Measurements from ENCODE around the gene GUCA1A. TPM values are rescaled to one million over a fixed set of nuclear protein-coding genes. Genes with fewer than 3 reads are reported as not detected.

Gene GUCA1A
- total and polyA plus RNA-seq, 2 of the 4 experiments (the other 2 are of a cell fraction), result 0.18 to 0.32 TPM

DNA sequence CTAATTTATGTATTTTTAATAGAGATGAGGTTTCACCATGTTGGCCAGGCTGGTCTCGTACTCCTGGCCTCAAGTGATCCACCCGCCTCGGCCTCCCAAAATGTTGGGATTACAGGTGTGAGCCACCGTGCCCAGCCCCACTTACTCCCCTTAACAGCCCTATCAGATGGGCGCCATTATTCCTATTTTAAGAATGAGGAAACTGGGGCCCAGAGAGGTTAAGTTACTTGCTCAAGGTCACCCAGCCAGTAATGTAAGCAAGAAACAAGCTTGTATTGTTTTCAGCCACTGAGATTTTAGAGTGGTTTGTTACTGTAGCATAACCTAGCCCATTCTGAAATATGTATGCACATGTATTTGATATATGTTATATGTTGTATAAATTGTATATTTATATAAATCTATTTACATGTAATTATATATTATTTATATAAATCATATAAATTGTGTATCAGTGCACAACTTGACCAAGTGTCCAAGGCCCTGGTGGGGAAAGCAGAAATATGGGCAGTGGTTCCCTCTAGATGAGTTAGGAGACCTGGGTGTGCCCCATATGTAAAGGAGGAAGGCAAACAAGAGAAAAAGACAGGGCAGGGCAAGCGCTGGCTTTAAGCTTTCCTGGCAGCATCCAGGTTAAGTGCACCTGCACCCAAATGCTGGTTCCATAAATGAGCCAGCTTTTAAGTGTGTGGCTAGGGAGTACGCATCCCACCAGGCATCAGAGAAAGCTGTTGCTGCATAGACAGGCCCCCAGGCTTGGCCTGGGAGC is 1.2 kb upstream of the GUCA1A start:
- H3K36me3 ChIP-seq (ENCODE audit: control insufficient read depth, insufficient read depth, low read length), result no peaks in the 10 kb centered on the region
- H2BK15ac ChIP-seq (ENCODE audit: low read depth, low read length), result no peak overlapping the region
- no peak overlapping the region for H3K27ac ChIP-seq (ENCODE audit: insufficient read depth, low read length)
- POLR2A ChIA-PET (ENCODE audit: unreplicated experiment), result no interaction called here
- intact Hi-C loops (cut with micrococcal nuclease), result no loop called here
- H2AK9ac ChIP-seq (replicated peaks; ENCODE audit: low read depth, low read length, poor library complexity), result no peak overlapping the region
- ATAC-seq (ENCODE audit: low read depth) (no peak), DNase-seq (no peak)
- no peaks in the 10 kb centered on the region for H3K4me1 ChIP-seq (ENCODE audit: control insufficient read depth, insufficient read depth, low read length)
- H4K5ac ChIP-seq (ENCODE audit: low read depth, low read length), result no peak overlapping the region
- H3K79me1 ChIP-seq (ENCODE audit: low read depth in 1 of 2, low read length in 2 of 2), result no peaks in the 10 kb centered on the region
- H3K14ac ChIP-seq (replicated peaks; ENCODE audit: low read depth, low read length), result no peak overlapping the region
- no peak overlapping the region for H4K91ac ChIP-seq (ENCODE audit: insufficient read depth, low read depth, low read length)
- TF ChIP-seq RCOR1 (IDR thresholded peaks at IDR 0.05; ENCODE audit: insufficient replicate concordance, low read length) (no peak), RAD21 (IDR thresholded peaks at IDR 0.05; ENCODE audit: low read length) (no peak), CEBPB (IDR thresholded peaks at IDR 0.05; ENCODE audit: low read depth, low read length) (no peak), MAZ (IDR thresholded peaks at IDR 0.05; ENCODE audit: borderline replicate concordance, low read depth, low read length) (no peak), NFE2L2 (IDR thresholded peaks at IDR 0.05; ENCODE audit: low read depth, low read length) (no peak), FOS (IDR thresholded peaks at IDR 0.05; ENCODE audit: low read depth, low read length) (no peak), SMC3 (IDR thresholded peaks at IDR 0.05; ENCODE audit: low read depth, low read length) (no peak), CHD1 (IDR thresholded peaks at IDR 0.05; ENCODE audit: low read depth, low read length) (no peak), POLR2A (IDR thresholded peaks at IDR 0.05; ENCODE audit: low read depth, low read length) (no peak), BHLHE40 (IDR thresholded peaks at IDR 0.05; ENCODE audit: low read depth, low read length) (no peak), MXI1 (IDR thresholded peaks at IDR 0.05; ENCODE audit: borderline replicate concordance, low read depth, low read length) (no peak), RFX5 (IDR thresholded peaks at IDR 0.05; ENCODE audit: low read depth, low read length) (no peak), MAFK (IDR thresholded peaks at IDR 0.05; ENCODE audit: low read depth, low read length) (no peak)
- TF ChIP-seq, protein P1, sequence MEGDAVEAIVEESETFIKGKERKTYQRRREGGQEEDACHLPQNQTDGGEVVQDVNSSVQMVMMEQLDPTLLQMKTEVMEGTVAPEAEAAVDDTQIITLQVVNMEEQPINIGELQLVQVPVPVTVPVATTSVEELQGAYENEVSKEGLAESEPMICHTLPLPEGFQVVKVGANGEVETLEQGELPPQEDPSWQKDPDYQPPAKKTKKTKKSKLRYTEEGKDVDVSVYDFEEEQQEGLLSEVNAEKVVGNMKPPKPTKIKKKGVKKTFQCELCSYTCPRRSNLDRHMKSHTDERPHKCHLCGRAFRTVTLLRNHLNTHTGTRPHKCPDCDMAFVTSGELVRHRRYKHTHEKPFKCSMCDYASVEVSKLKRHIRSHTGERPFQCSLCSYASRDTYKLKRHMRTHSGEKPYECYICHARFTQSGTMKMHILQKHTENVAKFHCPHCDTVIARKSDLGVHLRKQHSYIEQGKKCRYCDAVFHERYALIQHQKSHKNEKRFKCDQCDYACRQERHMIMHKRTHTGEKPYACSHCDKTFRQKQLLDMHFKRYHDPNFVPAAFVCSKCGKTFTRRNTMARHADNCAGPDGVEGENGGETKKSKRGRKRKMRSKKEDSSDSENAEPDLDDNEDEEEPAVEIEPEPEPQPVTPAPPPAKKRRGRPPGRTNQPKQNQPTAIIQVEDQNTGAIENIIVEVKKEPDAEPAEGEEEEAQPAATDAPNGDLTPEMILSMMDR (conservative IDR thresholded peaks at IDR 0.05; ENCODE audit: low read depth, low read length), result no peak
- TF ChIP-seq, protein P2, sequence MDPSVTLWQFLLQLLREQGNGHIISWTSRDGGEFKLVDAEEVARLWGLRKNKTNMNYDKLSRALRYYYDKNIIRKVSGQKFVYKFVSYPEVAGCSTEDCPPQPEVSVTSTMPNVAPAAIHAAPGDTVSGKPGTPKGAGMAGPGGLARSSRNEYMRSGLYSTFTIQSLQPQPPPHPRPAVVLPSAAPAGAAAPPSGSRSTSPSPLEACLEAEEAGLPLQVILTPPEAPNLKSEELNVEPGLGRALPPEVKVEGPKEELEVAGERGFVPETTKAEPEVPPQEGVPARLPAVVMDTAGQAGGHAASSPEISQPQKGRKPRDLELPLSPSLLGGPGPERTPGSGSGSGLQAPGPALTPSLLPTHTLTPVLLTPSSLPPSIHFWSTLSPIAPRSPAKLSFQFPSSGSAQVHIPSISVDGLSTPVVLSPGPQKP (IDR thresholded peaks at IDR 0.05; ENCODE audit: borderline replicate concordance, low read depth, low read length), result no peak
- TF ChIP-seq, protein P3, sequence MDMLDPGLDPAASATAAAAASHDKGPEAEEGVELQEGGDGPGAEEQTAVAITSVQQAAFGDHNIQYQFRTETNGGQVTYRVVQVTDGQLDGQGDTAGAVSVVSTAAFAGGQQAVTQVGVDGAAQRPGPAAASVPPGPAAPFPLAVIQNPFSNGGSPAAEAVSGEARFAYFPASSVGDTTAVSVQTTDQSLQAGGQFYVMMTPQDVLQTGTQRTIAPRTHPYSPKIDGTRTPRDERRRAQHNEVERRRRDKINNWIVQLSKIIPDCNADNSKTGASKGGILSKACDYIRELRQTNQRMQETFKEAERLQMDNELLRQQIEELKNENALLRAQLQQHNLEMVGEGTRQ (IDR thresholded peaks at IDR 0.05; ENCODE audit: low read depth, low read length), result no peak
- H2BK5ac ChIP-seq (ENCODE audit: low read depth, low read length, poor library complexity, severe bottlenecking), result no peak overlapping the region
- H2AK5ac ChIP-seq (ENCODE audit: low read depth, low read length), result no peak overlapping the region
- H3K23ac ChIP-seq (ENCODE audit: low read depth, low read length), result no peak overlapping the region
- in situ Hi-C loops (cut with MboI; ENCODE audit: low sequenced_read_pairs), result no loop called here
- H2BK20ac ChIP-seq (ENCODE audit: low read depth, low read length), result no peak overlapping the region
- no peak overlapping the region for H3K18ac ChIP-seq (ENCODE audit: low read depth, low read length)
- no peak overlapping the region for H4K8ac ChIP-seq (ENCODE audit: low read depth in 2 of 2, low read length in 2 of 2)
- no peak overlapping the region for H3K4me3 ChIP-seq (ENCODE audit: insufficient read depth, low read depth, low read length)
- H3K9me3 ChIP-seq (ENCODE audit: control insufficient read depth, insufficient read depth, low read length), result no peaks in the 10 kb centered on the region
- CTCF ChIA-PET, result interaction anchor here (1.2 kb wide), 1 partner anchor 42 kb away, joined by 3 read pairs; no protein-coding TSS in a partner anchor
- no peak overlapping the region for H2AFZ ChIP-seq (replicated peaks; ENCODE audit: low read length, poor library complexity)
- H3K9ac ChIP-seq (ENCODE audit: low read depth, low read length), result no peak overlapping the region
- no peak overlapping the region for H3K4me2 ChIP-seq (ENCODE audit: low read depth, low read length)
- no peak overlapping the region for H2BK120ac ChIP-seq (ENCODE audit: low read depth, low read length)
- no peak overlapping the region for H3K4ac ChIP-seq (ENCODE audit: low read depth, low read length)
- 67% methylated on average over 1 of the region's 7 CpGs; no CpG with 5 or more reads in 1 of the 2 experiments for WGBS, 2 experiments (ENCODE audit: extremely low coverage in 2 of 2, insufficient read length in 1 of 2)
- dilution Hi-C loops (cut with HindIII; ENCODE audit: low sequenced_read_pairs, unreplicated experiment), result no loop called here
- no peaks in the 10 kb centered on the region for H4K20me1 ChIP-seq (ENCODE audit: insufficient read depth, low read length)
- no peaks in the 10 kb centered on the region for H3K27me3 ChIP-seq (ENCODE audit: control insufficient read depth, insufficient read depth, low read length)
- BruUV-seq (replicated peaks), result no TSS peak
- no peaks in the 10 kb centered on the region for H3K9me1 ChIP-seq (ENCODE audit: insufficient read depth, low read length)
- H3K56ac ChIP-seq (ENCODE audit: extremely low read depth, insufficient read depth, low read length), result no peak overlapping the region

Measured in IMR-90 (cell line).